Naive B cell (primary cell): ENCODE results near the gene SHKBP1. TPM values are rescaled to one million over a fixed set of nuclear protein-coding genes. Genes with fewer than 3 reads are reported as not detected.

Experiments used
- ATAC-seq, 2 donors: fragments of 150-1000 bp; cut with Tn5 transposase; 2 replicates each; pipeline ENCODE4 v1.10.0; 2021; ENCODE audit warnings: low read depth in 2 of 2, mild to moderate bottlenecking in 2 of 2, moderate library complexity in 2 of 2
- DNase-seq: peaks from one replicate; pipeline ENCODE4 v3.0.0; 2022
- H3K27ac Mint-ChIP-seq, 6 donors: one replicate each; pipeline ENCODE4 v1.8.0; 2020 to 2022; ENCODE audit warnings: mild to moderate bottlenecking in 6 of 6, mixed read lengths in 6 of 6, moderate library complexity in 5 of 6, inconsistent platforms in 2 of 6
- H3K27me3 Mint-ChIP-seq, 3 donors: one replicate each; pipeline ENCODE4 v1.8.0; 2021 to 2022; ENCODE audit warnings: mixed read lengths in 3 of 3, mild to moderate bottlenecking in 1 of 3
- H3K36me3 Mint-ChIP-seq, 2 donors: one replicate each; pipeline ENCODE4 v1.8.0; 2020 to 2022; ENCODE audit warnings: mixed read lengths in 2 of 2, inconsistent platforms in 1 of 2, mild to moderate bottlenecking in 1 of 2
- H3K4me1 Mint-ChIP-seq, 3 donors: one replicate each; pipeline ENCODE4 v1.8.0; 2020 to 2022; ENCODE audit warnings: mixed read lengths in 3 of 3, inconsistent platforms in 1 of 3, mild to moderate bottlenecking in 1 of 3, moderate library complexity in 1 of 3
- H3K4me3 Mint-ChIP-seq, 8 donors: one replicate each; pipeline ENCODE4 v1.8.0; 2020 to 2022; ENCODE audit warnings: mild to moderate bottlenecking in 8 of 8, mixed read lengths in 8 of 8, moderate library complexity in 8 of 8, inconsistent platforms in 2 of 8
- H3K9me3 Mint-ChIP-seq, 7 donors: one replicate each; pipeline ENCODE4 v1.8.0; 2020 to 2022; ENCODE audit warnings: mixed read lengths in 7 of 7, mild to moderate bottlenecking in 5 of 7, inconsistent platforms in 2 of 7, moderate library complexity in 1 of 7
- polyA plus RNA-seq, 6 donors: library from polyadenylated mRNA; unstranded; fragments of 300-500 nt; fragmentation: Illumina TruSeq; gene quantifications; one replicate each; pipeline ENCODE4 v1.2.3, GENCODE V29; 2021; ENCODE audit warnings: low read depth in 6 of 6

SHKBP1 gene
- polyA plus RNA-seq, 6 donors from 2014 or later: 125 to 196 (median 152) TPM

DNA sequence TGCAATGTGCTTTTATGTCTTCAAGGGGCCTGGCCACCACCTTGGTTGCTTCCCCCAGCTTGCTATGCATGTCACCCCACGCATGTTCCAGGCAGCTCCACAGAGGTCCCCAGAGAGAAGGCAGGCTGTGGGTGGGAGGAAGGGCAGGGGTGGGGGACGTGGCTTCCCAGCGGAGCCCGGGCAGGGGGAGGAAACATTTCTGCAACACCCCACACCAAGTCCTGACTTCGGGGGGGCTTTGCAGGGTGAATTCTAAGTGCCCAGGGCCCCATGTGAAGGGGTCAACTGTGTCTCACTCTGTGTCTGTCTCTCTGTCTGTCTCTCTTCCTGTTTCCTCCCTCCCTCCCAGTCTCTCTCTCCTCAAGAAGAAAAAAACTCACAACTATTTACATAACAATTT, 64.1 kb downstream of the SHKBP1 start:
- Mint-ChIP-seq H3K27me3 (peaks cover under 1 to 8% (median 4%) of the 10 kb centered on the region in 3 donors), H3K9me3 (no peaks in the 10 kb centered on the region), H3K36me3 (no peaks in the 10 kb centered on the region), H3K4me3 (no peak overlapping the region), H3K4me1 (peaks cover 0 to 4% (median 4%) of the 10 kb centered on the region in 3 donors), H3K27ac (peak overlapping the region in 1 of 6 donors; percentile 37)
- no peak for DNase-seq
- ATAC-seq: no peak

Other genes starting within 250 kb of the SHKBP1 start
- 10 to 100 TPM in 1 of 6 donors, 1 to 10 TPM in 5; 6.2 to 14.0 (median 8.5) TPM for gene C19orf47, start 228.5 kb upstream of the SHKBP1 start, polyA plus RNA-seq
- 10 to 100 TPM; 28.2 to 46.5 (median 37.2) TPM for gene PLD3, start 228.2 kb upstream of the SHKBP1 start, polyA plus RNA-seq
- gene HIPK4, start 186.7 kb upstream of the SHKBP1 start, polyA plus RNA-seq: not detected
- gene PRX, start 163.5 kb upstream of the SHKBP1 start, polyA plus RNA-seq: under 1 TPM in 4 of 6 donors, not detected in 2; 0.05 to 0.38 (median 0.23) TPM
- gene SERTAD1, start 150.9 kb upstream of the SHKBP1 start, polyA plus RNA-seq: 10 to 100 TPM in 4 of 6 donors, 1 to 10 TPM in 2; 8.7 to 23.0 (median 13.0) TPM
- 10 to 100 TPM in 5 of 6 donors, 1 to 10 TPM in 1; 9.8 to 17.6 (median 13.3) TPM for gene SERTAD3, start 132.5 kb upstream of the SHKBP1 start, polyA plus RNA-seq
- 10 to 100 TPM in 5 of 6 donors, 1 to 10 TPM in 1; 5.3 to 35.3 (median 24.5) TPM for gene BLVRB, start 111.1 kb upstream of the SHKBP1 start, polyA plus RNA-seq
- gene SPTBN4, start 109.9 kb upstream of the SHKBP1 start, polyA plus RNA-seq: not detected
- gene LTBP4, start 24.5 kb downstream of the SHKBP1 start, polyA plus RNA-seq: 10 to 100 TPM in 5 of 6 donors, 1 to 10 TPM in 1; 9.6 to 18.1 (median 14.5) TPM
- gene NUMBL, start 113.8 kb downstream of the SHKBP1 start, polyA plus RNA-seq: 1 to 10 TPM in 3 of 6 donors, under 1 TPM in 2, not detected in 1; 0.27 to 2.6 (median 1.5) TPM
- 10 to 100 TPM; 13.8 to 26.5 (median 22.2) TPM for gene COQ8B, start 140.0 kb downstream of the SHKBP1 start, polyA plus RNA-seq
- 10 to 100 TPM in 1 of 6 donors, 1 to 10 TPM in 4, not detected in 1; 4.5 to 13.6 (median 6.0) TPM for gene ITPKC, start 140.2 kb downstream of the SHKBP1 start, polyA plus RNA-seq
- 1 to 10 TPM; 1.9 to 5.6 (median 4.7) TPM for gene ACTMAP, start 173.6 kb downstream of the SHKBP1 start, polyA plus RNA-seq
- 10 to 100 TPM; 48.3 to 88.8 (median 59.8) TPM for gene SNRPA, start 174.3 kb downstream of the SHKBP1 start, polyA plus RNA-seq
- gene MIA, start 198.6 kb downstream of the SHKBP1 start, polyA plus RNA-seq: not detected
- 100 to 1,000 TPM; 111 to 167 (median 145) TPM for gene RAB4B, start 201.4 kb downstream of the SHKBP1 start, polyA plus RNA-seq
- 100 to 1,000 TPM in 4 of 6 donors, 10 to 100 TPM in 2; 66.8 to 184 (median 124) TPM for gene EGLN2, start 222.3 kb downstream of the SHKBP1 start, polyA plus RNA-seq